IMR-90 (cell line): ENCODE data around the gene PLA2G15.

Experiments used
- BHLHE40 ChIP-seq: fragments of 150-350 bp; IDR thresholded peaks from 2 replicates; pipeline ENCODE4 v1.6.1; 2016; ENCODE audit warnings: mild to moderate bottlenecking, low read depth, low read length
- CEBPB ChIP-seq: IDR thresholded peaks from 2 replicates; pipeline ENCODE4 v1.6.1; 2012; ENCODE audit warnings: low read depth, low read length, improper control_type of control experiment
- CHD1 ChIP-seq: IDR thresholded peaks from 2 replicates; pipeline ENCODE4 v1.6.1; 2012; ENCODE audit warnings: low read depth, low read length, improper control_type of control experiment
- FOS ChIP-seq: fragments of 150-350 bp; IDR thresholded peaks from 2 replicates; pipeline ENCODE4 v1.6.1; 2016; ENCODE audit warnings: low read depth, low read length
- MAFK ChIP-seq: IDR thresholded peaks from 2 replicates; pipeline ENCODE4 v1.6.1; 2012; ENCODE audit warnings: low read depth, low read length, improper control_type of control experiment
- MAZ ChIP-seq: IDR thresholded peaks from 2 replicates; pipeline ENCODE4 v1.6.1; 2012; ENCODE audit warnings: low read depth, mild to moderate bottlenecking, low read length, improper control_type of control experiment, moderate library complexity, borderline replicate concordance
- MXI1 ChIP-seq: IDR thresholded peaks from 2 replicates; pipeline ENCODE4 v1.6.1; 2012; ENCODE audit warnings: low read depth, mild to moderate bottlenecking, low read length, moderate library complexity, borderline replicate concordance
- POLR2A ChIP-seq: IDR thresholded peaks from 2 replicates; pipeline ENCODE4 v1.6.1; 2012; ENCODE audit warnings: mild to moderate bottlenecking, low read depth, low read length
- RCOR1 ChIP-seq: IDR thresholded peaks from 2 replicates; pipeline ENCODE4 v1.6.1; 2012; ENCODE audit warnings: mild to moderate bottlenecking, low read length, improper control_type of control experiment; ENCODE audit not compliant: insufficient replicate concordance
- RFX5 ChIP-seq: IDR thresholded peaks from 2 replicates; pipeline ENCODE4 v1.8.0; 2012; ENCODE audit warnings: low read depth, mild to moderate bottlenecking, low read length, moderate library complexity
- TF ChIP-seq, protein P1 (sequence below): conservative IDR thresholded peaks from 2 replicates; pipeline ENCODE4 v1.5.1; 2012; ENCODE audit warnings: mild to moderate bottlenecking, low read depth, low read length, improper control_type of control experiment
- TF ChIP-seq, protein P2 (sequence below): fragments of 150-350 bp; IDR thresholded peaks from 2 replicates; pipeline ENCODE4 v1.6.1; 2016; ENCODE audit warnings: low read depth, mild to moderate bottlenecking, low read length, moderate library complexity, borderline replicate concordance
- TF ChIP-seq, protein P3 (sequence below): fragments of 150-350 bp; IDR thresholded peaks from 2 replicates; pipeline ENCODE4 v1.6.1; 2017; ENCODE audit warnings: mild to moderate bottlenecking, antibody characterized with exemption, low read length, low read depth

DNA sequence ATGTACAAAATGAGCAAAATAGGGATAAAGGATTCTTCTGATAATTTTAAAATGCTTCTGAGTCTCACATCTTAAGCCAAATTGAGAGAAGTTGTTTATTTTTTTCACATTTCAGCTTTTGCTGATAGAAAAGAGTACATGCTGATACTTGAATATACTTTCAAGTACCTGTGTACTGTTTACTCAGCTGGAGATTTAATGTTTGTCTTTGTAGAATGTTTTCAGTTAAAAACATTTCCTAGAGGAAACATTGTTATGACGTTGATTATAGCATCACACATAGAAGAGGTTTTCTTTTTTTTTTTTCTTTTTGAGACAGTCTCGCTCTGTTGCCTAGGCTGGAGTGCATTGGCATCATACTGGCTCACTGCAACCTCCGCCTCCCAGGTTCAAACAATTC lies 28.9 kb upstream of the PLA2G15 start:
- TF ChIP-seq, protein P1, sequence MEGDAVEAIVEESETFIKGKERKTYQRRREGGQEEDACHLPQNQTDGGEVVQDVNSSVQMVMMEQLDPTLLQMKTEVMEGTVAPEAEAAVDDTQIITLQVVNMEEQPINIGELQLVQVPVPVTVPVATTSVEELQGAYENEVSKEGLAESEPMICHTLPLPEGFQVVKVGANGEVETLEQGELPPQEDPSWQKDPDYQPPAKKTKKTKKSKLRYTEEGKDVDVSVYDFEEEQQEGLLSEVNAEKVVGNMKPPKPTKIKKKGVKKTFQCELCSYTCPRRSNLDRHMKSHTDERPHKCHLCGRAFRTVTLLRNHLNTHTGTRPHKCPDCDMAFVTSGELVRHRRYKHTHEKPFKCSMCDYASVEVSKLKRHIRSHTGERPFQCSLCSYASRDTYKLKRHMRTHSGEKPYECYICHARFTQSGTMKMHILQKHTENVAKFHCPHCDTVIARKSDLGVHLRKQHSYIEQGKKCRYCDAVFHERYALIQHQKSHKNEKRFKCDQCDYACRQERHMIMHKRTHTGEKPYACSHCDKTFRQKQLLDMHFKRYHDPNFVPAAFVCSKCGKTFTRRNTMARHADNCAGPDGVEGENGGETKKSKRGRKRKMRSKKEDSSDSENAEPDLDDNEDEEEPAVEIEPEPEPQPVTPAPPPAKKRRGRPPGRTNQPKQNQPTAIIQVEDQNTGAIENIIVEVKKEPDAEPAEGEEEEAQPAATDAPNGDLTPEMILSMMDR, result no peak
- TF ChIP-seq, protein P2, sequence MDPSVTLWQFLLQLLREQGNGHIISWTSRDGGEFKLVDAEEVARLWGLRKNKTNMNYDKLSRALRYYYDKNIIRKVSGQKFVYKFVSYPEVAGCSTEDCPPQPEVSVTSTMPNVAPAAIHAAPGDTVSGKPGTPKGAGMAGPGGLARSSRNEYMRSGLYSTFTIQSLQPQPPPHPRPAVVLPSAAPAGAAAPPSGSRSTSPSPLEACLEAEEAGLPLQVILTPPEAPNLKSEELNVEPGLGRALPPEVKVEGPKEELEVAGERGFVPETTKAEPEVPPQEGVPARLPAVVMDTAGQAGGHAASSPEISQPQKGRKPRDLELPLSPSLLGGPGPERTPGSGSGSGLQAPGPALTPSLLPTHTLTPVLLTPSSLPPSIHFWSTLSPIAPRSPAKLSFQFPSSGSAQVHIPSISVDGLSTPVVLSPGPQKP, result no peak
- TF ChIP-seq POLR2A, result no peak
- TF ChIP-seq MAFK, result no peak
- no peak for TF ChIP-seq RCOR1
- TF ChIP-seq, protein P3, sequence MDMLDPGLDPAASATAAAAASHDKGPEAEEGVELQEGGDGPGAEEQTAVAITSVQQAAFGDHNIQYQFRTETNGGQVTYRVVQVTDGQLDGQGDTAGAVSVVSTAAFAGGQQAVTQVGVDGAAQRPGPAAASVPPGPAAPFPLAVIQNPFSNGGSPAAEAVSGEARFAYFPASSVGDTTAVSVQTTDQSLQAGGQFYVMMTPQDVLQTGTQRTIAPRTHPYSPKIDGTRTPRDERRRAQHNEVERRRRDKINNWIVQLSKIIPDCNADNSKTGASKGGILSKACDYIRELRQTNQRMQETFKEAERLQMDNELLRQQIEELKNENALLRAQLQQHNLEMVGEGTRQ, result no peak
- TF ChIP-seq MXI1, result no peak
- no peak for TF ChIP-seq CHD1
- TF ChIP-seq MAZ, result no peak
- no peak for TF ChIP-seq BHLHE40
- no peak for TF ChIP-seq CEBPB
- TF ChIP-seq RFX5, result no peak
- TF ChIP-seq FOS, result no peak
